Skeletal muscle satellite cell (primary cell): ENCODE data around the gene MED27.
A peak's percentile ranks its signal among the peaks of the same experiment; 100 is the strongest.

Experiments used
- H3K27me3 ChIP-seq: 2 replicates; pipeline ENCODE4 v1.7.0; 2013; ENCODE audit warnings: low read length; ENCODE audit not compliant: control insufficient read depth, insufficient read depth
- H3K36me3 ChIP-seq: 2 replicates; pipeline ENCODE4 v1.7.0; 2013; ENCODE audit warnings: mild to moderate bottlenecking, control low read depth, low read length; ENCODE audit not compliant: insufficient read depth
- H3K4me1 ChIP-seq: 2 replicates; pipeline ENCODE4 v1.7.0; 2013; ENCODE audit warnings: low read length; ENCODE audit not compliant: control insufficient read depth, insufficient read depth
- H3K4me2 ChIP-seq: 2 replicates; pipeline ENCODE4 v1.7.0; 2013; ENCODE audit warnings: mild to moderate bottlenecking, low read length
- H3K4me3 ChIP-seq: 2 replicates; pipeline ENCODE4 v1.7.0; 2013; ENCODE audit warnings: low read length
- H3K9ac ChIP-seq: 2 replicates; pipeline ENCODE4 v1.7.0; 2013; ENCODE audit warnings: mild to moderate bottlenecking, low read depth, low read length, moderate library complexity
- H3K9me3 ChIP-seq: replicated peaks from 2 replicates; pipeline ENCODE4 v1.7.0; 2013; ENCODE audit warnings: mild to moderate bottlenecking, control low read depth, low read length

The MED27 gene

DNA sequence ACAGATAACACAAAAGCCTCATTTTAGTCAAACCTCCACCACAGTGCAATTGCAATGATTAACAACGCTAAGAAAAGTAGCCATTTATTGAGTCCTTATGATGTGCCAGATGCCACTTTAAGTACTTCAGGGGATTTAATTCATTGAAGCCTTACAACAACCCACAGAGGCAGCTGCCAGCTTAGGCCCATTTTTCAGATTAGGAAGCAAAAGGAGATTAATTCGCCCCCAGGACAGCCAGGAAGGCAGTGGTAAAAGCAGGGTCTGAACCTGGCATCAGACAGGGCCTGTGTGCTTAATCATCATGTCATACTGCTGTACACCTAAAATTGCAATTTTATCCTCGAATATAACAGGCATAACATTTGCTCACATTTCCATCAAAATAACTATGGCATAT, 23.9 kb downstream of the MED27 start:
- Histone ChIP-seq H3K4me1 (no peaks in the 10 kb centered on the region), H3K36me3 (peaks cover 9% of the 10 kb centered on the region), H3K9me3 (no peaks in the 10 kb centered on the region), H3K4me2 (no peak overlapping the region), H3K27me3 (no peaks in the 10 kb centered on the region), H3K9ac (no peak overlapping the region), H3K4me3 (no peak overlapping the region)

DNA sequence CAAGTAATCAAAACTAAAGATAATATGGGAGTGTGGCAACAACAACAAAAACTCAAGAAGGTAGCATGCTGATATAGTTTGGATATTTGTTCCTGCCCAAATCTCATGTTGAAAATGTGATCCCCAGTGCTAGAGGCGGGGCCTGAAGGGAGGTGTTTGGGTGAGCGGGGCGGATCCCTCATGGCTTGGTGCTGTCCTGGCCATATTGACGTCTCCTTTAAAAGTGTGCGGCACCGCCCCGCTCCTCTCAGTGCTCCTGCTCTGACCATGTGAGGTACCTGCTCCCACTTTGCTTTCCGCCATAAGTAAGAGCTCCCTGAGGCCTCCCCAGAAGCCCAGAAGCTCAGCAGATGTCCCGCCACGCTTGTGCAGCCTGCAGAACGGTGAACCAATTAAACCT, 25.6 kb downstream of the MED27 start:
- peaks cover 13% of the 10 kb centered on the region for H3K4me1 ChIP-seq
- H3K27me3 ChIP-seq, result no peaks in the 10 kb centered on the region
- no peak overlapping the region for H3K4me3 ChIP-seq
- no peak overlapping the region for H3K4me2 ChIP-seq
- no peak overlapping the region for H3K9ac ChIP-seq
- no peaks in the 10 kb centered on the region for H3K9me3 ChIP-seq
- H3K36me3 ChIP-seq, result peaks cover 4% of the 10 kb centered on the region

DNA sequence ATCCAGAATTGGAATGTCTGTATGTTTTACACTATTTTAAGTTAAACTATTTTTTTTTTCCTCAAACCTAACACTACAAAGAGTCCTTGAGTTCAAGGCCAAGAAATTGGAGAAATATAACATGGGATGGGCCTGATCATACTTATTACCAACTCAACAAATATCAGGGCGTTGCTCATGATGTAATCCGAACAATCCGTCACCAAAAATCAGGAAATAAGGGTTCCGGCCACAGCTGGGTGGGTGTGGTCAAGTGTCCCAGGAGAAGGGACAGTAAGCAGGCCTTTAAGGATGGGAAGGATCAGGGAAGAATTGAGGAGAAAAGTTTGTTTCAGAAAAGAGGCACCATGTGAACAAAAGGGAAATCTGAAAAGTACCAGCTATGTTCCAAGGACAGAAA, 29.8 kb downstream of the MED27 start:
- Histone ChIP-seq H3K36me3 (no peaks in the 10 kb centered on the region), H3K4me2 (no peak overlapping the region), H3K9me3 (no peaks in the 10 kb centered on the region), H3K4me3 (no peak overlapping the region), H3K9ac (peak overlapping the region; percentile 26), H3K4me1 (peaks cover 36% of the 10 kb centered on the region), H3K27me3 (no peaks in the 10 kb centered on the region)

DNA sequence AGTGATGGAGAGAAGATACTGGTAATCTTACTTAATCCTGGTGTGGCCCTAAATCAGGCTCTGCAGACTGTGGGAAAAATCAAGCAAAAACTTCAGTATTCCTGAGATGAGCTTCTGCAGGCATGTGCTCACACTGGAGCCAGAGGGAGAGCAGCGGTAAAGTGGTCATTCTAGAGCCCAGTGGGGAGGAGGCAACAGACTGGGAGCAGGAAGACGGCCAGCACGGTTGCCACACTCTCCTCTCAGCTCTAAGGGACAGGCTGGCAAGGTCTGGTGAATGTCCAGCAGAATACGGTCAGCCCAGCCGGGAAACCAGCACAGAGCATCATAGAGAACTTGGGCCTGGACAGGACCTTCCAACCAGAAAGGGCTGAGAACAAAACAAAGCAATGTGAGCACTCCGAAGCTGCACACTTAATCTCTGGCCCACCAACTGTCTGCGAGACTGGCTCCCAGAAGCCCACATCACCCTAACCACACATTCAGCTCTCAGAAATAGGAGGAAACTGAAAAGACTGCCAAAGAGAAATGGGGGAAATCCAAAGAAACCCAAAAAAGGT, 30.3 kb downstream of the MED27 start:
- H3K4me3 ChIP-seq, result no peak overlapping the region
- peaks cover 37% of the 10 kb centered on the region for H3K4me1 ChIP-seq
- H3K27me3 ChIP-seq, result no peaks in the 10 kb centered on the region
- H3K9ac ChIP-seq, result peak overlapping the region; percentile 26
- no peaks in the 10 kb centered on the region for H3K36me3 ChIP-seq
- no peaks in the 10 kb centered on the region for H3K9me3 ChIP-seq
- H3K4me2 ChIP-seq, result peak overlapping the region; percentile 16

DNA sequence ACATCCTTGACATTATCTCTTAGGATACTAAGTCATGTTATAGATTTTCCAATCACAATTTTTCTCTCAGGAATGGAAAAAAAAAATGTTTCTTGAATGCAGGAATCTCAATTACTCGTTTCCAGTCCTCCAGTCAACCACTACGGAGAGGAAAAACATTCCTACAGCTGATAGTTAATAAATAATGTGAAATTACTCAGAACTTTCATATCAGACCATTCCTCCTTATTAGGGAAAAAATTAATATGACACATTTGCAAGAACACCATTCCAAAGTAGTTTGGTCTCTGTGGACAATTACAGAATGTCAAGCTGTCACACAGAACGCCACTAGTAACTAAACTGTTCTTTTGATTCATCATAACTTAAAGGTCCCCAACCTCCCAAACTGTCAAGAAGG, 31.5 kb downstream of the MED27 start:
- Histone ChIP-seq H3K9me3 (no peaks in the 10 kb centered on the region), H3K9ac (no peak overlapping the region), H3K4me3 (no peak overlapping the region), H3K4me2 (no peak overlapping the region), H3K36me3 (no peaks in the 10 kb centered on the region), H3K4me1 (peaks cover 49% of the 10 kb centered on the region), H3K27me3 (no peaks in the 10 kb centered on the region)

DNA sequence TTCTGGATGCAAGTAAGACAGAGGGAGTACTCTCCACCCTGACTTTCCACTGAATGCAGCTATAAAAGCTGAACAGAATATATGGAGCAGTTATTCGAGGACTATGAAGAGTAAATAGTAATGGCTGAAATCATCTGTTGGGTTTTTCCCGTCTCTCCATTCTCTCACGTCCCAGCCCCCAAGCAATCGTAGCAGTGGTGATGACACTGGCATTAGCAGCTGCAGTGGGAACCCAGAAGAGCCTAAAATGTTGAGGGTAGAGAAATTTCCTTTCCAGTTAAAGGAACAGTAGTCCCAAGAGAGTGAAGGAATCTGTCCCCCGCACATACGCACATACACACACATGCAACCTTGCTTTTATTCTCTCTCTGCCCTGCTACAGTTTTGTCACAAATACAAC, 33.2 kb downstream of the MED27 start:
- no peaks in the 10 kb centered on the region for H3K27me3 ChIP-seq
- H3K36me3 ChIP-seq, result peaks cover 6% of the 10 kb centered on the region
- H3K9me3 ChIP-seq, result no peaks in the 10 kb centered on the region
- H3K4me3 ChIP-seq, result no peak overlapping the region
- H3K4me2 ChIP-seq, result peak overlapping the region; percentile 21
- peak overlapping the region; percentile 10 for H3K9ac ChIP-seq
- peaks cover 64% of the 10 kb centered on the region for H3K4me1 ChIP-seq

DNA sequence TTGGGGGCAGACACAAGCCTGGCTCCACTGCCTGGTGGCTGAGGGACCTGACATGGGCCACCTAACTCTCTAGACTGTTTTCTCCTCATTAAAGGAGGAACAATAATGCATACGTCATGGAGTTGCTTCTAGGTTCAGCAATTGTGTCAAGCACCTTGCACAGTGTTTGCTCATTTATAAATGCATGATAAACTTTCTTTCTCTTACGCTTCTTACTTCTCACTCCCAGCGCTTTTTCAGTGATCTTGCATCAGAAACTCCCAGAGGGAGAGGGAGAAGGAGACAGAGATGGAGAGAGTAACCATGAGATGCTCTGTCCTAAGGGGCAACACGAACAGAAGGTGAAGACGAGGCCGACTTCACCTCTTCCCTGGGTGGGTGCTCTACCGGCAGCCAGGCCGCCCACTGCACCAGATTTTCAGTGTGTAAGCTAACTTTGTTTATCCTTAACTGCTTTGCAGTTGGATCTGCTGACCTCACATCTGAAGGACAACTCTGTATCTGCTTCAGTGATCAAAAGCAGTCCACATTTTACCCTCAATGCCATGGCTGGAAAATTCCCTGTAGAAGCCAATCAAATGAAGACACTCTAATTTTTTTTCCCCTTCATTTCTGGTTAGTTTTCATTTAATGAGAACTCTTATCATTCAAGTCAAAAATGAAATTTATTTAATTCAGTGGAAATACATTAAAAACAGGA, 35.3 kb downstream of the MED27 start:
- Histone ChIP-seq H3K36me3 (peaks cover 9% of the 10 kb centered on the region), H3K27me3 (no peaks in the 10 kb centered on the region), H3K4me1 (peaks cover 62% of the 10 kb centered on the region), H3K9me3 (no peaks in the 10 kb centered on the region), H3K4me2 (no peak overlapping the region), H3K9ac (no peak overlapping the region), H3K4me3 (no peak overlapping the region)

DNA sequence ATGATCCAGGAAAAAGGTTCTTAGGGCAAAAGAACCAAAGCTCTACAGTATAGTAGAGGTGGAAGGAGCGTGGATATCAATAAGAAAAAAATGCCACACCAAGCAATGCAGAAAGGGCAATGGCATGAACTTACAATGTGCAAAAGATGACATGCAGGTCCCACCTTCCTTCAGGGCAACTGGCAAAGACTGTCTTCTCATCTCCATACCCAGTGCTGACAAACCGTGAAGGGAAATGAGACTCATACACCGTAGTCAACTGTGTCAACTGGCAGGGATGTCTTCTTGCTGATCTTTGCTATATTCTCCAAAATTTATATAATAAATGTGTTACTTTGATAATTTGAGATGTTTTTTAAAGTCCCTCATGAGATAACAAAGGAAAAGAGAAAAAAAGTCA, 36.0 kb downstream of the MED27 start:
- Histone ChIP-seq H3K9ac (no peak overlapping the region), H3K4me2 (no peak overlapping the region), H3K9me3 (no peaks in the 10 kb centered on the region), H3K36me3 (peaks cover 9% of the 10 kb centered on the region), H3K4me1 (peaks cover 57% of the 10 kb centered on the region), H3K27me3 (no peaks in the 10 kb centered on the region), H3K4me3 (no peak overlapping the region)

DNA sequence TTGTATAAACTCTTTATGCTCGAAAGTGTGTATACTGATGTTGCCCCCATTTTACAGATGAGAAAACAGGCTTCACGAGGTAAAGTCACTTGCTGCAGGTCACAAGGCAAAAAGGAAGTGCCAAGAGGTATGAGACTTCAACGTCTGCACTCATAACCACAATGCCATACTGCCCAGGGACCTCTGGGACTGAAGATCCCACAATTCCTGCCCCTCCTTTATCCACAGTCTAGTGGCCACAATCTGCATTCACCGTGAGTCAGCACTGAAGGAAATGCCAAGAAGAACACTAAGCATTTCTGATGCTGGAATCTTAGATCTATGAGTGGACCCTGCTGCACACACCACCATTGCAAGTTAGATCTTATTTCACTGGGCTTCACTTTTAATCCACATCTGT, 37.3 kb downstream of the MED27 start:
- Histone ChIP-seq H3K9me3 (no peaks in the 10 kb centered on the region), H3K4me2 (peak overlapping the region; percentile 57), H3K27me3 (no peaks in the 10 kb centered on the region), H3K4me1 (peaks cover 49% of the 10 kb centered on the region), H3K9ac (peak overlapping the region; percentile 57), H3K4me3 (no peak overlapping the region), H3K36me3 (peaks cover 9% of the 10 kb centered on the region)

DNA sequence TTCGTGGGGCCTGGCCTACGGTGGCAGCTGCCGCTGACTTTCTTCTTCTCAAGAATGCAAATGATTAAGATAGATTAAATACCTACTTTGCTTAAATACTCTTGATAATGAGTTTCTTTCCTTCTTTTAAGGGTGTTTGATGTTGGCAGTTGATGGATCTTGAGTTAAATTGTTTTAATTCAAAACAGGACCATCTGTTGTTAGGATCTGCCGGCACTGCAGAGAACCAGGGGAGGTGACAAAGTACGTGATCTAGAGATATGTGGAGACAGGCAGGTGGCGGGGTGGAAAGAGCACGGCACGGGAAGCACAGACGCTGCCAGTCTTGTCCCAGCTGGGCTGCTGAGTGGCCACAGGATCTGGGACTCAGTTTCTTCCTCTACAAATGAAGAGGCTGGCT, 37.9 kb downstream of the MED27 start:
- no peaks in the 10 kb centered on the region for H3K9me3 ChIP-seq
- no peak overlapping the region for H3K4me2 ChIP-seq
- no peaks in the 10 kb centered on the region for H3K27me3 ChIP-seq
- peaks cover 44% of the 10 kb centered on the region for H3K4me1 ChIP-seq
- H3K9ac ChIP-seq, result no peak overlapping the region
- peaks cover 9% of the 10 kb centered on the region for H3K36me3 ChIP-seq
- H3K4me3 ChIP-seq, result no peak overlapping the region

DNA sequence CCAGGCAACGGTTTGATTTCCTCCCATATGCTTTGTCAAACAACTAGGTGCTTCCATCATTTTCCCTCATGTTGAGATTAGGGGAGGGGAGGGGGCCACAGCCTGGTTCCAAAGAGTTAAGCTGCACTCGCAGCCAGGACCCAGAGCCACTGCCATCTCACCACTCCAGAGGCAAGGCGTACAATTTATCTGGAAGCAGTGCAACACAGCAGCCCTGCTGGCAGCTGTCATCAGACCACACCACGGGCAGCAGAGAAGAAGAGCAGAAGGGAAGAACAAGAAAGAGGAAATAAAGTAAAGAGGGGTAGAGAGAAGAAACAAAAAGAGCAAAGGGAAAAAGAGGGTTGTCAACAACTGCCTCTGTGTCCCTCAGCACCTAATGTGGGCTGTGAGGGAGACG, 38.9 kb downstream of the MED27 start:
- Histone ChIP-seq H3K36me3 (peaks cover 9% of the 10 kb centered on the region), H3K9ac (no peak overlapping the region), H3K4me2 (no peak overlapping the region), H3K27me3 (no peaks in the 10 kb centered on the region), H3K4me1 (peaks cover 36% of the 10 kb centered on the region), H3K4me3 (no peak overlapping the region), H3K9me3 (no peaks in the 10 kb centered on the region)

DNA sequence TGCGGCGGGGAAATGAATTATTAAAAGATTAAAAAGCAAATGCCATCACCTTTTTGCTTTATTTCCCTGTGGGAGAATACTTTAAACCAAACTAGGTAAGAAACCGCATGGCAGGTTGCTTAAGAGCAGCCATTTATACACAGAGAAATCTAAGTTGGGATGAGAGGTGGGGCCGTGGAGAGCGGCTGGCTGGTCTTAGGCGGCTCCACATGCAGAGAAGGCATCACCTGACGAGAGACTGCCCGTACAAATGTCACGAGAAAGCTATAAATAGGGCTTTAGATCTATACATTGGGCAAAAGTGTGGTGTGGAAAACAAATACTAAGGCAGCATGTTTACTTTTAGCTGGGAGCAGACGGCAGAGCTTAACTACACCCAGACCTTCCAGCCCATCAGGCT, 39.4 kb downstream of the MED27 start:
- Histone ChIP-seq H3K9me3 (no peaks in the 10 kb centered on the region), H3K4me3 (no peak overlapping the region), H3K36me3 (peaks cover 9% of the 10 kb centered on the region), H3K4me1 (peaks cover 36% of the 10 kb centered on the region), H3K9ac (no peak overlapping the region), H3K27me3 (no peaks in the 10 kb centered on the region), H3K4me2 (no peak overlapping the region)
